AG10803 (cell line): ENCODE data around the gene SLC35A5.

ENCODE experiments used
- DNase-seq: peaks from one replicate; pipeline ENCODE4 v3.0.0; 2010; ENCODE audit warnings: low read depth
- H3K4me3 ChIP-seq: 2 replicates; pipeline ENCODE4 v1.5.1; 2011; ENCODE audit warnings: mild to moderate bottlenecking, low read length, control low read depth
- TF ChIP-seq, protein P1 (sequence below): conservative IDR thresholded peaks from 2 replicates; pipeline ENCODE4 v1.5.1; 2011; ENCODE audit warnings: mild to moderate bottlenecking, low read length, control low read depth, inconsistent platforms

SLC35A5 gene

DNA sequence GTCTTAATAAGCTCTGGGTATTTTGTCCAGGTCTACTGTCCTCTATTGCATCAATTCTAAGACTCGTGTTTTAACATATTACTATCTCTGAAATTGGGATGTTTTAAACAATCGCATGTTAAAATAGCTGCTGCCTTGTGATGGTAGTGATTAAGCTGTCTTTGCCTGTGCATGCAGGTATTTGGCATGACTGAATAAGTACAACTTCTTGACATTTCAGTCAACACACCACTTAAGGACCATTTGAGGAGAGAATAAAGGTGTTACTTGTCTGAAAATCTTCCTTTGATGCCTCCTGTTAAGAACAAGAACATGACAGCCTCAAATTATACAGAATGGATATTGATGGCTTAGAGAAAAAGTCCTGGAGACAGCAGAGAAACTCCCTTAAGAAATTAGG lies 33.0 kb downstream of the SLC35A5 start:
- H3K4me3 ChIP-seq: no peak overlapping the region
- TF ChIP-seq, protein P1, sequence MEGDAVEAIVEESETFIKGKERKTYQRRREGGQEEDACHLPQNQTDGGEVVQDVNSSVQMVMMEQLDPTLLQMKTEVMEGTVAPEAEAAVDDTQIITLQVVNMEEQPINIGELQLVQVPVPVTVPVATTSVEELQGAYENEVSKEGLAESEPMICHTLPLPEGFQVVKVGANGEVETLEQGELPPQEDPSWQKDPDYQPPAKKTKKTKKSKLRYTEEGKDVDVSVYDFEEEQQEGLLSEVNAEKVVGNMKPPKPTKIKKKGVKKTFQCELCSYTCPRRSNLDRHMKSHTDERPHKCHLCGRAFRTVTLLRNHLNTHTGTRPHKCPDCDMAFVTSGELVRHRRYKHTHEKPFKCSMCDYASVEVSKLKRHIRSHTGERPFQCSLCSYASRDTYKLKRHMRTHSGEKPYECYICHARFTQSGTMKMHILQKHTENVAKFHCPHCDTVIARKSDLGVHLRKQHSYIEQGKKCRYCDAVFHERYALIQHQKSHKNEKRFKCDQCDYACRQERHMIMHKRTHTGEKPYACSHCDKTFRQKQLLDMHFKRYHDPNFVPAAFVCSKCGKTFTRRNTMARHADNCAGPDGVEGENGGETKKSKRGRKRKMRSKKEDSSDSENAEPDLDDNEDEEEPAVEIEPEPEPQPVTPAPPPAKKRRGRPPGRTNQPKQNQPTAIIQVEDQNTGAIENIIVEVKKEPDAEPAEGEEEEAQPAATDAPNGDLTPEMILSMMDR: no peak
- no peak for DNase-seq

DNA sequence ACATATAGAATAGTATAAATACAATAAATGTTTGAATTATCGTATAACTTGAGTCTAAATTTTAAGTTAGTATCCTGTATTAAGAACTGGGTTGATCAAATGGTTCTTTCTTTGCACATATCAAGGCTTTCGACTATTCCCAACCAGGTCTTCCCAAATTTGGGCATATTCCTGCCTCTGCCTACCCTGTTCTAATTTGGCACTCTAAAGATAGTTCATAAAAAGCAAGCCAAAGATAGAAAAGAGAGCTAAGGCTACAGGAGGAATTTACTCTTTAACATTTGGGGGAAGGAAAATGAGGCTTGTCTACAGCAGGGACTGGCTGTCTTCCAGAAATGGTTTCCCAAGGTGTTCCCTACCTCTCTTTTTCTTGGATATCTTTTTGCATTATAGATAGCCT lies 36.1 kb downstream of the SLC35A5 start:
- DNase-seq: no peak
- H3K4me3 ChIP-seq: no peak overlapping the region
- TF ChIP-seq, protein P1: no peak

DNA sequence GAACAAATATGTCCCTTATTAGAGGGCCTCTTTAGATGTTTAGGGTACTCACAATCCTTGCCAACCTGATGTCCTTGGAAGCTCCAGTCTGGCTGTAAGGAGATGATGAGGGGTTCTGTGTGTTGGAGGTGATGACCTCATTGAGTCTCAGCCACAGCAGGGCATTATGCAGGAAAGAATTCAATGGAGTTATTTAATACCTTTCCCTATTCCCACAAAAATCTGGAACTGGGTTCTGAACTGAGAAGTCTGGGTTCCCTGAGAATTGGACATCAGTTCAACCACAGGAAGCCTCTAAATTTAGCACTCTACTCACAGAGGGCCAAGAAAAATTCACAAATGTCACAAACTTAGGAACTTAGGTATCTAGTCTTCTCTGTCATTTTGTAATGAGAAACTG lies 36.9 kb downstream of the SLC35A5 start:
- DNase-seq: peak; percentile 64
- H3K4me3 ChIP-seq: no peak overlapping the region
- TF ChIP-seq, protein P1: no peak

DNA sequence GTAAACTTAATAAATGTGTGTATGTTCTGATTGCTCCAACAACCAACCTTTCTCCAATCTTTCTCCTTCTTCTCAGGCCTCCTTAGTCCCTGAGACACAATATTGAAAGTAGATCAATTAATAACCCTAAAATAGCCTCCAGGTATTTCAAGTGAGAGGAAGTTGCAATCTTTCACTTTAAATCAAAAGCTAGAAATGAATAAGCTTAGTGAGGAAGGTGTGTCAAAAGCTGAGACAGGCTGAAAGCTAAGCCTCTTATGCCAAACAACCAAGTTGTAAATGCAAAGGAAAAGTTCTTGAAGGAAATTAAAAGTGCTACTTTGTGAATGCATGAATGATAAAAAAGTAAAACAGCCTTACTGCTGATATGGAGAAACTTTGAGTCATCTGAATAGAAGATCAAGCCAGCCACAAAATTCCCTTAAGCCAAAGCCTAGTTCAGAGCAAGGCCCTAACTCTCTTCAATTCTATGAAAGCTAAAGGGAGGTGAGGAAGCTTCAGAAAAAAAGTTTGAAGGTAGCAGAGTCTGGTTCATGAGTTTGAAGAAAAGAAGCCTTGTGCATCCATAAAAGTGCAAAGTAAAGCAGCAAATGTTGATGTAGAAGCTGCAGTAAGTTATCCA lies 40.5 kb downstream of the SLC35A5 start:
- DNase-seq: no peak

DNA sequence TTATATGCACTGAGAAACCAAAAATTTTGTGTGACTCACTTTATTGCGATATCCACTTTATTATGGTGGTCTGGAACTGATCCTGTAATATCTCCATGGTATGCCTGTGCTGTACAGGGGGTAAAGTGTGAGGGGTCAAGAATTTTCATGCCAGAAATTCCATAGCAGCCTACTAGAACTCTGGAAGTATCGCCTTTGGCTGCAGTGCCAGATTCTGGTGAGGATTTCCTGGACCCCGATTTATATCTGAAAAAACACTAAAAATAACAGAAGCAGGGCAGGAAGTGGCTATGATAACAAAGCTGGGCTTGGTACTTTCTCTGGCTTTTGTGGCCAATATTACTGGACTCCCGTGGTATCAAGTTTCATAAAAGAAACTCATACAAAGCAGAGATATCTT lies 42.7 kb downstream of the SLC35A5 start:
- peak; percentile 90 for DNase-seq
- no peak overlapping the region for H3K4me3 ChIP-seq
- TF ChIP-seq, protein P1: no peak

More for the DNA sequence above, 40.5 kb downstream of the SLC35A5 start:
- no peak overlapping the region for H3K4me3 ChIP-seq
- TF ChIP-seq, protein P1: no peak

DNA sequence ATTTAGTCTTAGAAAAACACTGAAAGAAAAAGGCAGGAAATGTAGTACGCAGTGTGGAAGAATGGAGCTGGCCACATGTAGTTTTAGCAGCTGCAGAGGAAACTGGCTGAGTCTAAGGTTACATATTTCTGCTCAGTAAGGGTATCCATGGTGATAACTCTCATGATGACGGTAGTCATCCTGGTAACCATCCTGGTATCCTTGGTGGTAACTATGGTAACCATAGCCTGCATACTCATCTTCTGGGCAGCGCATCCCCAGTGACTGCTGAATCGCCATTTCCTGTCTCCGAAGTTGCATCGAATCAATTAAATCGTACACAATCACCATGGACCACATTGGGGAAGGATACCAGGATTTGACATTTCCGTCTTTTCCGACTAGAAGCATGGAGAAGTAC lies 43.4 kb downstream of the SLC35A5 start:
- no peak overlapping the region for H3K4me3 ChIP-seq
- TF ChIP-seq, protein P1: no peak
- DNase-seq: peak; percentile 91

DNA sequence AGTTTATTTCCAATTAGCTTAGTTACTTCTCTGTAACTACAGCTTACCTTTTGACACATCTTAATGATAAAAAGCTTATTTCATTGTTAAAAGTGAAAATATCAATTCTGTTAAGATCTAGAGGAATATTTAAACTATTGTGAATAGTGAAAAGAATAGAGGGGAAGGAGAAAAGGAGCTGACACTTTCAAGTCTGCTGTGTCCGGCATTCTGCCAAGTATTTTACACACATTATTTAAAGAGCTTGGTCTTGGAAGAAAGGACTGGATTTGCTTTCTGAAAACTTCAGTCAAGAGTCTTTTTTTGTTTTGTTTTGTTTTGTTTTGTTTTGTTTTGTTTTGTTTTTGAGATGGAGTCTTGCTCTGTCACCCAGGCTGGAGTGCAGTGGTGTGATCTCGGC lies 44.3 kb downstream of the SLC35A5 start:
- no peak overlapping the region for H3K4me3 ChIP-seq
- TF ChIP-seq, protein P1: no peak
- no peak for DNase-seq
